Stimulated activated CD4-positive, alpha-beta T cell treated with anti-CD3 and anti-CD28 coated beads, Interleukin-2, amount 100 ng/mL, for 4 hours (primary cell): ENCODE data around the gene ITGB3.

Experiments
- DNase-seq: peaks from one replicate; pipeline ENCODE4 v3.0.0-alpha.2; 2020; ENCODE audit warnings: low read depth

ITGB3 gene

DNA sequence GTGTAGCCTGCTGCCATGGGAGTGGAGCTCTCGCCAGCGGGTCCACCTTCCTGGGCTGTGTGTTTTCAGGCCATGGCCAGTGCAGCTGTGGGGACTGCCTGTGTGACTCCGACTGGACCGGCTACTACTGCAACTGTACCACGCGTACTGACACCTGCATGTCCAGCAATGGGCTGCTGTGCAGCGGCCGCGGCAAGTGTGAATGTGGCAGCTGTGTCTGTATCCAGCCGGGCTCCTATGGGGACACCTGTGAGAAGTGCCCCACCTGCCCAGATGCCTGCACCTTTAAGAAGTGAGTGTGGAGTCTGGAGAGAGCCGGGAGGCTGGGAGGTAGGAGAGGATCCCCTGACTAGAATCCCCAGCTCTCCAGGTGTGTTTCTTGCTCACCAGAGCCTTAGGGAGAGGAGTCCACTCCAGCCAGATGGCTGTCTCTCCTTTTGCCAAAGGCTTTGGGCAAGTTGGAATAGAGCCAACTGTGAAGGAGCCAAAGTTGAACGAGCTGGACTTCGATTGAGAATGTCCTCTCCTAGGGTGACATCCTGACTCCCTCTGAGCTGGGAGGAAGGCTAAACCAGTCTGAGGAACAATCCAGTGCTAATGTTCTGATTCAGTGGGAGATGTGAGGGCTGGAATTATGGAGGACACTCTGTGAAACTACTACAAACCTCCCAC is 45.7 kb downstream of the ITGB3 start:
- DNase-seq: no peak

DNA sequence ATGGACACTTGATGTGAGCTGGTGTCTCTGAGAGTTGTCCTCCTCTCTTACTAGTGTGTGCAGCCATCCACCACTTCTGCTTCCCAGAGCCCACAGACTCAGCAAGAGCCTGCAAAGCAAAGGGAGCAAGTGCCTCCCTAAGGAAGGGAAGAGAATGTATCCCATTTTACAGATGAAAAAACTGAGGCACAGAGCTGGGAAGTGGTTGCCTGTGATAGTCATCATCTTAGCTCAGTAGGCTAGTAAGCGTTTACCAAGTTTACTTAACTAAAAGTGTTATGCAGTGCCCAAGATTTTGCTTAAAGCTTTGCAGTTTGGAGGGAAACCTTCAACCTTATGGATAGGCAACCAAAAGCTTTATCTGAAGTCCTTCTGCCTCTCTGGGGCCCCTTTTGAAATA is 47.1 kb downstream of the ITGB3 start:
- DNase-seq: no peak

GRCh38 chr17:47301161-47301560 is 47.5 kb downstream of the ITGB3 start:
- no peak for DNase-seq

DNA sequence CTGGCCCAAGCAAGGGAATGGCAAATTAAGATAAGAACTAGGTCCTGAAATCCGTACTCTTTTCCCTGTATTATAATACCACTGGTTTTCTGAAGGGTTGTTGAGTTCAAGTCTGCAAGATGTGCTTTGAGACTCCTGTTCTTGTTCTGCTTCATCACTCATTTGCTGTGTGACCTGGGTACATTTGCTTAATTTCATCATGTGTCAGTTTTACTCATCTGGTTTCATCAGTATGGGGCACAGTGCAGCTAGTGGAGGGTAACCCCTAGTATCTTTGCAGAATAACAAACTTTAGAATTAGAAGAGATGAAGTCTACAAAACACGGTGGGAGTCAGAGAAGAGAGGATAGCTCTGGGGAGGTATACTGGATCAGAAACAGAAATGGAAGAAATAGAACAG is 48.2 kb downstream of the ITGB3 start:
- no peak for DNase-seq

GRCh38 chr17:47304186-47304585 is 50.6 kb downstream of the ITGB3 start:
- DNase-seq: no peak

DNA sequence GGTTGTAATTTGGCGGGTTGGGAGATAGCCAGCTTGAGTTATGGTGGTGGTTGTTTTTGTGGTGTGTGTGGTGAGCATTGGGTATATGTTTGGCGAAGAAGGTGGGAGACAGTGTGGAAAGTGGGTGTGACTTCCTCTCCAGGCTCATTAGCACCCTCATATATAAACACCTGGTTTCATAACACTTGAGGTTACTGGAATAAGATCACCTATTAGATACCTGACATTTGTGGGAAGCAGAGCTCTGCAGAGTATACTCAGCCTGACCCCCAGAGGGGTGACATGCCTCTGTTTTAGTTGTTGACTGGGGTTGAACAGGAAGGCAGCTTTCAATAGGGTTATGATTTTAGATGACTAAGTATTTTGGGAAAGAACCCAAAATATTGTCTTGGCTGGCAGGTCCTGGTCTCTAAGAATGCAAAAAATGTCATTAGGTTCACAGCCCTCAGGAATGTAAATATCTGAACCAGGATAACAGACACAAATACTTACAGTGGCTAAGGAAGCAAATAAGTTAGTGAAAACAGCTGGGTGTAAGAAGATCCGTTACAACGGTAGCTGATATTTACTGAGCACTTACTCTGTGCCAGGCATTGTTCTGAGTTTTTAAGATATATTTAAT is 51.8 kb downstream of the ITGB3 start:
- no peak for DNase-seq

DNA sequence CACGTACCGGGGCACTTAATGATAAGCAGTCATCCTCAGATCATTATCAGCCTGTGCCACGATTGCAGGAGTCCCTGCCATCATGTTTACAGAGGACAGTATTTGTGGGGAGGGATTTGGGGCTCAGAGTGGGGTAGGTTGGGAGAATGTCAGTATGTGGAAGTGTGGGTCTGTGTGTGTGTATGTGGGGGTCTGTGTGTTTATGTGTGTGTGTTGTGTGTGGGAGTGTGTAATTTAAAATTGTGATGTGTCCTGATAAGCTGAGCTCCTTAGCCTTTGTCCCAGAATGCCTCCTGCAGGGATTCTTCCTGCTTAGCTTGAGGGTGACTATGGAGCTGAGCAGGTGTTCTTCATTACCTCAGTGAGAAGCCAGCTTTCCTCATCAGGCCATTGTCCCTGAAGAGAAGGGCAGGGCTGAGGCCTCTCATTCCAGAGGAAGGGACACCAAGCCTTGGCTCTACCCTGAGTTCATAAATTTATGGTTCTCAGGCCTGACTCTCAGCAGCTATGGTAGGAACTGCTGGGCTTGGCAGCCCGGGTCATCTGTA is 56.6 kb downstream of the ITGB3 start:
- no peak for DNase-seq

DNA sequence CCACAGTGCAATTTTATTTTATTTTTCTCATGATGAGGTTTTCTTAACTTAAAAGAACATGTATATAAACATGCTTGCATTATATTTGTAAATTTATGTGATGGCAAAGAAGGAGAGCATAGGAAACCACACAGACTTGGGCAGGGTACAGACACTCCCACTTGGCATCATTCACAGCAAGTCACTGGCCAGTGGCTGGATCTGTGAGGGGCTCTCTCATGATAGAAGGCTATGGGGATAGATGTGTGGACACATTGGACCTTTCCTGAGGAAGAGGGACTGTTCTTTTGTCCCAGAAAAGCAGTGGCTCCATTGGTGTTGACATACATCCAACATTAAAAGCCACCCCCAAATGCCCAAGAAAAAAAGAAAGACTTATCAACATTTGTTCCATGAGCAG is 57.8 kb downstream of the ITGB3 start:
- no peak for DNase-seq

- DNase-seq: peak; percentile 8
These were observed 62.0 kb downstream of the ITGB3 start for GRCh38 chr17:47315451-47316266.

GRCh38 chr17:47316311-47316710 is 62.7 kb downstream of the ITGB3 start:
- no peak for DNase-seq

DNA sequence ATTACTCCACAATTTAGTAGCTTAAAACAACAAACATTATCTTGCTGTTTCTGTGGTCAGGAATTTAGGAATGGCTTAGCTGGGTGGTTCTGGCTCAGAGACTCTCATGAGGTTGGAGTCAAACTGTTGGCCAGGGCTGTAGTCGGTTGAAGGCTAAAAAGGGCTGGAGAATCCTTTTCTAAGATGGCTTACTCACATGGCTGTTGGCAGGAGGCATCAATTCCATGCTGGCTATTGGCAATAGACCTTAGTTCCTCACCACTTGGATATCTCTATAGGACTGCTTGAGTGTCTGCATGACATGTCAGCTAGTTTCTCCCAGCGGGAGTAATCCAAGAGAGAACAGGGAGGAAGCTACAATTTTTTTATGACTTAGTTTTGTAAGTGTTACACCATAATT is 63.5 kb downstream of the ITGB3 start:
- DNase-seq: no peak

GRCh38 chr17:47318197-47318918 is 64.7 kb downstream of the ITGB3 start:
- DNase-seq: no peak

GRCh38 chr17:47320879-47321502 is 67.4 kb downstream of the ITGB3 start:
- no peak for DNase-seq

DNA sequence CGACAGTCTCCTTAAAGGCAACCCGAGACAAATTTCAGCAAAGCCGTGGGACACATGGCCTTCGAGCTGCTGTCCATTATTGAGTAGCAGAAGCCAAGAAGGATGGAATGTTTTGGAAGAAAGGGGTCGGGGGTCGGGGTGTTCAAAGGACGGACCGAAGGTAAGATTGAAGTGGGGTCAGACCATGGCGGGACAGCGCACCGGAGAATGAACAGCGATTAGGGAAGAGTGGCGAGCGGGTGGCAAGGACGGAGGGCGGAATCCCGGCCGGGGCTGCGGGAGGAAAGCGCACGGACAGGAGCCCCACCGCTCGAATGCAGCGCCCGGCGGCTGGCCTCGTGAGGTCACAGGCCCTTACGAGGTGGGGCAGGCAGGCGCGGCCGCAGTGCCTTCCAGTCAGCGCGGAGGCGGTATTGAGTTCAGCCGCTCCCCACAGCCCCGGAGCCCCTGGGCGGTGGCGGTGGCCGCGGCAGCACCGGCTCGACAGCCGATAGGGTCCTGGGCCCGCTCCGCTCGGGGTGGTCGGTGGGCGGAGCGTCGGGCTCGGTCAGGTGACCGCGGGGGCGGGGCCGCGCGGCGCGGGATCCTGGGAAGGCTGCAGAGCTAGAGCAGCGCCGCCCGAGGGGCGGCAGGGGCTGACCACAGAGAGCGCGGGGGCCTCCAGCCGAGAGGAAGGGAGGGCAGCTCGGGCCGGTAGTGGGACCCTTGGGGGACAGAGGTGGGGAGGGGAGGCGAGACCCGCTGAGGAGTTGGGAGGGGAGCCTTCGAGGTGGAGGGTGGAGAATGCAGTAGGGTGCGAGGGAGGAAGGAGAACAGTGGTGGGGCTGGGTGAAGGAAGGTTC is 70.0 kb downstream of the ITGB3 start, which contains the start of gene EFCAB13:
Gene EFCAB13, plus strand, starts transcription at position 574 of the 842 bp plus-strand sequence. CDS start 4,399 bp downstream, outside the sequence.
- DNase-seq: peak; percentile 67

DNA sequence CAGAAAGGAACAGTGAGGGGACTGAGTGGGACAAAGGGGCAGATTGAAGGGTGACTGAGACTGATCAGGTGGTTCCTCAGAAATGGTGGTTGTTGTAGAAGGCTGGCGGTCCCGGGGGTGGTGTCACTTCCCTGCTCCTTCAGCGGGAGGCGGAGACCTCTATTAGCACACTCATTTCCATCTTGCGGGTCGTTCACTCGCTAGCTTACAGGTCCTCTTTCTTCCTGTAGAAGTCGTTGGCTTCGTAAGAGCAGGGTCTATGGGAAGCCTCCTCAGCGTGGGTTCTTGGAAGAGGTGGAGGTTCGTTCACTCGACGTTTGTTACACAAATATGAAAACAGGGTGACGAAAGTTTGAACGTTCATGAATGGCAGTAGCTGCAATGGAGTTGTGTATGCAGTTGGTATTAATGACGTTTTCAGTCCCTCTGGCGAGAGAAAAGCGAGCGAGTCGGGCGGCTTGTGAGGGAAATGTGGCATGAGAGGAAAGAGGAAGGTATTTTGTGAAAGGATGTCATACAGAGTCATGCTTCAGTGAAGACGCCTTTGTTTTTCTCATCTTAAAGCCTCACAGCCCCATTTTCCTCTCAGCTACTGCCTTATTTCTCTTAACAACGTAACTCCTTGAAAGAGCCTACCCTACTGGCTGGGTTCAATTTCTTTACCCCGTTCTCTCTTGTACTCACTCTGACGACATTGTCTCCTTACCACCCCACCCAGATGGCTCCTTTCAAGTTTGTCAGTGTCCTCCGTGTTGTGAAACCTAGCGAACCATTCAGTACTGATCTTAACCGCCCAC is 70.8 kb downstream of the ITGB3 start:
- peak; percentile 34 for DNase-seq

GRCh38 chr17:47325176-47325575 is 71.5 kb downstream of the ITGB3 start:
- no peak for DNase-seq

GRCh38 chr17:47330548-47330947 is 76.9 kb downstream of the ITGB3 start:
- DNase-seq: no peak

DNA sequence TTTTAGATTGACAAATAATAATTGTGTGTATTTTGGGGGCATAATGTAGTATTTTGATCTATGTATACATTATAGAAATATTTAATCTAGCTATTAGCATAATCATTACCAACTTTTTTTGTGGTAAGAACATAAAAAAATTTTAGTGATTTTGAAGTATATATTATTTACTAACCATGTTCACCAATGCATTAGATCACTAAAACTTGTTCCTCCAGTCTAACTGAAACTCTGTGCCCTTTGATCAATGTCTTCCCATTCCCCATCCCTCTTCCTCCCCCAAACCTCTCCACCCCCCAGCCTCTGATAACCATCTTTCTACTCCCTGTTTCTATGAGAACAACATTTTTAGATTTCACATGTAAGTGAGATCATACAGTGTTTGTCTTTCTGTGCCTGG is 78.7 kb downstream of the ITGB3 start:
- DNase-seq: no peak

DNA sequence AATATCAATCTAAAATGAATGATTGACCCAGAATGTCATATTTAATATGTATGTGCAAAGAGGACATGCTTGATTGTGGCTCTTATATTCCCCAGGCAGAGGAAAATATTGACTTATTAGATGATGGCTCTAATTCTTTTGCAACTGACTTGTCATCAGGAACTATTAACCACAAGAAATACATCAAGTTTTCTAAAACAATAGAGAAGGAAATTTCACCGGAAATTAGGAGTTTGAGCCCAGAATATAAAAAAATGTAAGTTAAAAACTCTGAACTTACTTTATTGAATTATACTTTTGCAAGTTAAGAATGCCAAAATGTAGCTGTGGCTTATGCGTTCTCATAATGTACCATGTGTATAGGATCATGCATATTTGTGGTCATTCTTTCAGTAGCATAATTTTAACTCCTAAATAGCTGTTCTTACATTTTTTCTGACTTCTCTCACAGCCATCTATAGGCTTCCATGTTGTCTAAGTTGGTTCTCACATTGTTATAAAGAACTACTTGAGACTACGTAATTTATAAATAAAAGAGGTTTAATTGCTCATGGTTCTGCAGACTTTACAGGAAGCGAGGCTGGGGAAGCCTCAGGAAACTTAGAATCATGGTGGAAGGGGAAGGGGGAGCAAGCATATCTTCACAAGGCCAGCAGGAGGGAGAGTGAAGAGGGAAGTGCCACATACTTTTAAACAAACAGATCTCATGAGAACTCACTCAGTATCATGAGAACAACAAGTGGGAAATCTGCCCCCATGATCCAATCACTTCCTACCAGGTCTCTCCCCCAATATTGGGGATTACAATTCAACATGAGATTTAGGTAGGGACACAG is 81.7 kb downstream of the ITGB3 start:
- no peak for DNase-seq
